GM12878 (cell line): Measurements from ENCODE around the gene SPOCD1. TPM values are rescaled to one million over a fixed set of nuclear protein-coding genes. Genes with fewer than 3 reads are reported as not detected.

Source experiments
- ATAC-seq: fragments of 200-7000 bp; cut with Tn5 transposase; 3 replicates; pipeline ENCODE4 v1.9.1; 2020; ENCODE audit warnings: mild to moderate bottlenecking, moderate library complexity
- BruUV-seq: library from RNA; stranded (reverse); fragments of 400-500 nt; replicated peaks from 2 replicates; lab custom pipeline; 2021; lab: Mats Ljungman, UMichigan
- CTCF ChIA-PET: fragments of 300-600 bp; sonication (Branson Sonifier 250); formaldehyde crosslinking; extraction: SDS; loops from one replicate; lab custom pipeline; 2021; ENCODE audit warnings: inconsistent platforms; lab: Yijun Ruan, JAX
- POLR2A ChIA-PET: fragments of 350-600 bp; formaldehyde crosslinking; extraction: SDS; loops from one replicate; lab custom pipeline; 2021; ENCODE audit warnings: inconsistent platforms; lab: Charles Lee
- RAD21 ChIA-PET: fragments of 300-600 bp; sonication (Branson Sonifier 250); formaldehyde crosslinking; loops from one replicate; lab custom pipeline; 2023; ENCODE audit warnings: antibody characterized with exemption; ENCODE audit not compliant: unreplicated experiment; lab: Charles Lee
- SMC1A ChIA-PET: fragments of 300-600 bp; sonication (Branson Sonifier 250); formaldehyde crosslinking; loops from one replicate; lab custom pipeline; 2023; ENCODE audit not compliant: unreplicated experiment, uncharacterized antibody; lab: Charles Lee
- DNase-seq: peaks from one replicate; pipeline ENCODE4 v3.0.0-alpha.2; 2011; ENCODE audit warnings: low read depth, low spot score
- FAIRE-seq: peaks from 3 replicates; lab custom pipeline; 2011; peaks lifted over from hg19 to GRCh38; lab: Jason Lieb, UNC
- H2AFZ ChIP-seq: 2 replicates; pipeline ENCODE4 v1.6.0; 2011; ENCODE audit warnings: low read depth, low read length, control low read depth; ENCODE audit not compliant: control insufficient read depth
- H3K27ac ChIP-seq: 2 replicates; pipeline ENCODE4 v1.5.1; 2011; ENCODE audit warnings: control low read depth; ENCODE audit not compliant: control insufficient read depth, insufficient read depth
- H3K27me3 ChIP-seq, 2 experiments: replicated peaks in 1 of 2; 2 replicates each; pipeline versions ENCODE4 v1.6.0 to v1.6.1; 2011; ENCODE audit warnings: low read length in 1 of 2; ENCODE audit not compliant: control insufficient read depth in 2 of 2, insufficient read depth in 2 of 2
- H3K36me3 ChIP-seq, 2 experiments: 2 replicates each; pipeline ENCODE4 v1.5.1; 2011; ENCODE audit warnings: low read length in 1 of 2; ENCODE audit not compliant: control insufficient read depth in 2 of 2, insufficient read depth in 2 of 2
- H3K4me1 ChIP-seq: 2 replicates; pipeline ENCODE4 v1.6.1; 2011; ENCODE audit warnings: mild to moderate bottlenecking, low read length, moderate library complexity, mixed read lengths; ENCODE audit not compliant: control insufficient read depth, insufficient read depth
- H3K4me2 ChIP-seq: 2 replicates; pipeline ENCODE4 v1.6.0; 2011; ENCODE audit warnings: control low read depth; ENCODE audit not compliant: control insufficient read depth, insufficient read depth
- H3K4me3 ChIP-seq: fragments of 200-600 bp; sonication (generic); 2 replicates; pipeline ENCODE4 v1.5.1; 2016
- H3K79me2 ChIP-seq: 2 replicates; pipeline ENCODE4 v1.6.0; 2011; ENCODE audit warnings: low read length; ENCODE audit not compliant: control insufficient read depth, insufficient read depth
- H3K9ac ChIP-seq: 2 replicates; pipeline ENCODE4 v1.8.0; 2011; ENCODE audit warnings: low read length, control low read depth, mixed read lengths; ENCODE audit not compliant: control insufficient read depth, insufficient read depth
- H3K9me3 ChIP-seq: replicated peaks from 3 replicates; pipeline ENCODE4 v1.5.1; 2011; ENCODE audit warnings: mild to moderate bottlenecking, low read length; ENCODE audit not compliant: control insufficient read depth, insufficient read depth
- H4K20me1 ChIP-seq: 2 replicates; pipeline ENCODE4 v1.6.0; 2011; ENCODE audit not compliant: control insufficient read depth, insufficient read depth
- BHLHE40 ChIP-seq, 2 experiments: fragments of 450-650 bp in 1 of 2; IDR thresholded peaks; 2 replicates each; pipeline ENCODE4 v1.6.1; 2011 to 2017; ENCODE audit warnings: low read depth in 2 of 2, borderline replicate concordance in 1 of 2, improper control_type of control experiment in 1 of 2, low read length in 1 of 2, mild to moderate bottlenecking in 1 of 2
- IKZF1 ChIP-seq: fragments of 450-650 bp; conservative IDR thresholded peaks from 2 replicates; pipeline ENCODE4 v1.6.1; 2017; ENCODE audit warnings: antibody characterized with exemption, mild to moderate bottlenecking
- IRF4 ChIP-seq: IDR thresholded peaks from 2 replicates; pipeline ENCODE4 v1.6.1; 2011; ENCODE audit warnings: low read depth, low read length
- PML ChIP-seq: IDR thresholded peaks from 2 replicates; pipeline ENCODE4 v1.6.1; 2012; ENCODE audit warnings: low read length, inconsistent platforms
- POU2F2 ChIP-seq: IDR thresholded peaks from 3 replicates; pipeline ENCODE4 v1.6.1; 2011; ENCODE audit warnings: low read depth, mild to moderate bottlenecking, low read length, borderline replicate concordance
- RAD21 ChIP-seq: IDR thresholded peaks from 2 replicates; pipeline ENCODE4 v1.6.1; 2011; ENCODE audit warnings: mild to moderate bottlenecking, low read depth, low read length, moderate library complexity; ENCODE audit not compliant: insufficient read depth
- RELA ChIP-seq: fragments of 450-650 bp; IDR thresholded peaks from 2 replicates; pipeline ENCODE4 v1.8.0; 2014; ENCODE audit warnings: borderline replicate concordance; ENCODE audit not compliant: partially characterized antibody
- SP1 ChIP-seq: IDR thresholded peaks from one replicate; pipeline ENCODE4 v1.6.1; 2011; ENCODE audit warnings: low read depth, low read length
- ZSCAN29 ChIP-seq: fragments of 450-650 bp; IDR thresholded peaks from 2 replicates; pipeline ENCODE4 v1.6.1; 2017; ENCODE audit warnings: mild to moderate bottlenecking, moderate library complexity
- in situ Hi-C: fragments of 300-500 bp; cut with MboI; formaldehyde crosslinking; loops from 9 replicates; pipeline ENCODE4 v1.14.3; 2018; ENCODE audit warnings: mixed read lengths
- intact Hi-C: fragments of 100-400 bp; cut with micrococcal nuclease; formaldehyde crosslinking; loops from one replicate; pipeline ENCODE4 v1.14.2; 2022; ENCODE audit not compliant: unreplicated experiment
- polyA plus RNA-seq, 11 experiments: library from polyadenylated mRNA; depleted of rRNA in 4 of 11; unstranded in 6 of 11; stranded (reverse) in 5 of 11; fragments of >200 nt; fragmentation: Nextera tagmentation in 4 of 11; fragmentation: Illumina TruSeq in 1 of 11; extraction: Ambion mirVana in 4 of 11; extraction: Trizol in 1 of 11; gene quantifications; 1 replicate in 1 of 11; 2 replicates in 10 of 11; pipeline versions ENCODE4 v1.2.1 to v1.2.3, GENCODE V29; 2011 to 2016; ENCODE audit warnings: inconsistent platforms in 2 of 11, missing spikeins in 2 of 11, low read depth in 1 of 11
- total RNA-seq, 4 experiments: library from RNA; depleted of rRNA in 3 of 4; stranded (reverse); fragments of >200 nt in 3 of 4; fragmentation: Illumina TruSeq in 1 of 4; extraction: Trizol in 1 of 4; gene quantifications; 2 replicates each; pipeline versions ENCODE4 v1.2.1 to v1.2.3, GENCODE V29; 2013 to 2021
- TF ChIP-seq, protein P1 (sequence below): fragments of 450-650 bp; IDR thresholded peaks from 2 replicates; pipeline ENCODE4 v1.6.1; 2017; ENCODE audit warnings: mild to moderate bottlenecking
- TF ChIP-seq, protein P2 (sequence below): fragments of 450-650 bp; IDR thresholded peaks from 2 replicates; pipeline ENCODE4 v1.6.1; 2017; ENCODE audit warnings: low read depth, mild to moderate bottlenecking, moderate library complexity
- TF ChIP-seq, protein P3 (sequence below): IDR thresholded peaks from 2 replicates; pipeline ENCODE4 v1.6.1; 2011; ENCODE audit warnings: low read depth, low read length, improper control_type of control experiment, borderline replicate concordance
- TF ChIP-seq, protein P4 (sequence below): fragments of 450-650 bp; IDR thresholded peaks from 2 replicates; pipeline ENCODE4 v1.6.1; 2017; ENCODE audit warnings: mild to moderate bottlenecking, moderate library complexity

Gene SPOCD1
- total and polyA plus RNA-seq, 10 of the 15 experiments (the other 5 are each of a cell fraction or from before 2014, with no cell fraction given) = 0.02 to 0.65 (median 0.13) TPM; not detected in 4

DNA sequence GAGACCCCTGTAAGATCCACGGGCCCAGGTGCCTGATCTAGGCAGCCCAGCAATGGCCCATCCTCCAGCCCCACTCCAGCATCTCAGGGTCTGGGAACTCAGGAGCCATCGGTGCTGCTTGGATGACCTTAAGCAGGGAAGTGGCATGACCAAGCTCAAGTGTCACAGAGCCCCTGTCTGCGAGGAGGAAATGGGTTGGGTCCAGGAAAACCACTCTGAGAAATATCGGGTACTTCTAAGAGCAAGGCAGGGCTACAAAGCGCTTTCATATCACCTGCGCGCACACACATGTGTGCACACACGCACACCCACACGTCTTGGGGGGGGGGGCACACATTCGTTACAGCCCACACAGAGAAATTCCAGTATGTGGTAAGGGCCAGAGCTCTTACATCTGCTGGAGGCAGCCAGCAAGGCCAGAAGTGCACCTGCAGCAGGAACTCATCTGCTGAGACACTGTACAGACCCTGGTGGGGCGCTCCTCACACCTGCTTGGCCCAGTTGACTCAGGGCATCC is 32.6 kb upstream of the SPOCD1 start (continued):
- TF ChIP-seq, protein P1, sequence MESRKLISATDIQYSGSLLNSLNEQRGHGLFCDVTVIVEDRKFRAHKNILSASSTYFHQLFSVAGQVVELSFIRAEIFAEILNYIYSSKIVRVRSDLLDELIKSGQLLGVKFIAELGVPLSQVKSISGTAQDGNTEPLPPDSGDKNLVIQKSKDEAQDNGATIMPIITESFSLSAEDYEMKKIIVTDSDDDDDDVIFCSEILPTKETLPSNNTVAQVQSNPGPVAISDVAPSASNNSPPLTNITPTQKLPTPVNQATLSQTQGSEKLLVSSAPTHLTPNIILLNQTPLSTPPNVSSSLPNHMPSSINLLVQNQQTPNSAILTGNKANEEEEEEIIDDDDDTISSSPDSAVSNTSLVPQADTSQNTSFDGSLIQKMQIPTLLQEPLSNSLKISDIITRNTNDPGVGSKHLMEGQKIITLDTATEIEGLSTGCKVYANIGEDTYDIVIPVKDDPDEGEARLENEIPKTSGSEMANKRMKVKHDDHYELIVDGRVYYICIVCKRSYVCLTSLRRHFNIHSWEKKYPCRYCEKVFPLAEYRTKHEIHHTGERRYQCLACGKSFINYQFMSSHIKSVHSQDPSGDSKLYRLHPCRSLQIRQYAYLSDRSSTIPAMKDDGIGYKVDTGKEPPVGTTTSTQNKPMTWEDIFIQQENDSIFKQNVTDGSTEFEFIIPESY = no peak
- TF ChIP-seq, protein P2, sequence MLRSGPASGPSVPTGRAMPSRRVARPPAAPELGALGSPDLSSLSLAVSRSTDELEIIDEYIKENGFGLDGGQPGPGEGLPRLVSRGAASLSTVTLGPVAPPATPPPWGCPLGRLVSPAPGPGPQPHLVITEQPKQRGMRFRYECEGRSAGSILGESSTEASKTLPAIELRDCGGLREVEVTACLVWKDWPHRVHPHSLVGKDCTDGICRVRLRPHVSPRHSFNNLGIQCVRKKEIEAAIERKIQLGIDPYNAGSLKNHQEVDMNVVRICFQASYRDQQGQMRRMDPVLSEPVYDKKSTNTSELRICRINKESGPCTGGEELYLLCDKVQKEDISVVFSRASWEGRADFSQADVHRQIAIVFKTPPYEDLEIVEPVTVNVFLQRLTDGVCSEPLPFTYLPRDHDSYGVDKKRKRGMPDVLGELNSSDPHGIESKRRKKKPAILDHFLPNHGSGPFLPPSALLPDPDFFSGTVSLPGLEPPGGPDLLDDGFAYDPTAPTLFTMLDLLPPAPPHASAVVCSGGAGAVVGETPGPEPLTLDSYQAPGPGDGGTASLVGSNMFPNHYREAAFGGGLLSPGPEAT = no peak
- no peak for TF ChIP-seq IKZF1
- TF ChIP-seq RELA = no peak
- TF ChIP-seq IRF4 = no peak

DNA sequence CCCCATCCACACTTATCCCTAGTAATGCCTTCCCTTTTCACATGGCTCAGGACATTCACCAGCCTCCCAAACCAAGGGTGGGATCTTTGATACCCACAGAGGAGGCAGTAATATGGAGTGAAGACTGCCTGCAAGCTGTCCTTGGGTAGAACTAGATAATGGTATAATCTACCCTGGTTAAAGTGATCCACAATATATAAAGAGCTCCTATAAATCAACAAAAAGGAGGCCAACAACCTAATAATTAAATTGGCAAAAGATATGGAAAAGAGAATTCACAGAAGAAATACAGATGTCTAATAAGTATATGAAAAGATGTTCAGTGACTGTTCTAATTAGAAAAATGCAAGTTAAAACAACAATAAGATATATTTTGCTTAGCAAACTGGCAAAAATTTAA is 30.7 kb upstream of the SPOCD1 start:
- Histone ChIP-seq H3K4me1 (peaks cover 8% of the 10 kb centered on the region), H3K27me3 (no peaks in the 10 kb centered on the region), H3K36me3 (no peaks in the 10 kb centered on the region), H3K9me3 (no peaks in the 10 kb centered on the region; the same call in 2 of the 3 replicates), H3K79me2 (no peaks in the 10 kb centered on the region), H3K9ac (no peak overlapping the region), H2AFZ (no peak overlapping the region), H3K27ac (no peak overlapping the region), H4K20me1 (no peaks in the 10 kb centered on the region), H3K4me3 (no peak overlapping the region), H3K4me2 (no peak overlapping the region)
- DNase-seq = no peak
- BruUV-seq = no TSS peak
- ChIA-PET SMC1A (no interaction called here), RAD21 (no interaction called here), POLR2A (no interaction called here), CTCF (interaction anchor here (1.1 kb wide), 1 partner anchor 10 kb away, joined by 3 read pairs; no protein-coding TSS in a partner anchor)
- in situ Hi-C loops = no loop called here
- no peak for ATAC-seq
- no peak for FAIRE-seq
- intact Hi-C loops = no loop called here
- TF ChIP-seq, protein P3, sequence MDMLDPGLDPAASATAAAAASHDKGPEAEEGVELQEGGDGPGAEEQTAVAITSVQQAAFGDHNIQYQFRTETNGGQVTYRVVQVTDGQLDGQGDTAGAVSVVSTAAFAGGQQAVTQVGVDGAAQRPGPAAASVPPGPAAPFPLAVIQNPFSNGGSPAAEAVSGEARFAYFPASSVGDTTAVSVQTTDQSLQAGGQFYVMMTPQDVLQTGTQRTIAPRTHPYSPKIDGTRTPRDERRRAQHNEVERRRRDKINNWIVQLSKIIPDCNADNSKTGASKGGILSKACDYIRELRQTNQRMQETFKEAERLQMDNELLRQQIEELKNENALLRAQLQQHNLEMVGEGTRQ = no peak
- TF ChIP-seq PML (no peak), POU2F2 (no peak), RAD21 (no peak), SP1 (no peak), ZSCAN29 (no peak), BHLHE40 (IDR thresholded peaks at IDR 0.05; ENCODE audit: borderline replicate concordance in 1 of 2, low read depth in 2 of 2, low read length in 1 of 2) (no peak)
- TF ChIP-seq, protein P2 = no peak
- TF ChIP-seq, protein P4, sequence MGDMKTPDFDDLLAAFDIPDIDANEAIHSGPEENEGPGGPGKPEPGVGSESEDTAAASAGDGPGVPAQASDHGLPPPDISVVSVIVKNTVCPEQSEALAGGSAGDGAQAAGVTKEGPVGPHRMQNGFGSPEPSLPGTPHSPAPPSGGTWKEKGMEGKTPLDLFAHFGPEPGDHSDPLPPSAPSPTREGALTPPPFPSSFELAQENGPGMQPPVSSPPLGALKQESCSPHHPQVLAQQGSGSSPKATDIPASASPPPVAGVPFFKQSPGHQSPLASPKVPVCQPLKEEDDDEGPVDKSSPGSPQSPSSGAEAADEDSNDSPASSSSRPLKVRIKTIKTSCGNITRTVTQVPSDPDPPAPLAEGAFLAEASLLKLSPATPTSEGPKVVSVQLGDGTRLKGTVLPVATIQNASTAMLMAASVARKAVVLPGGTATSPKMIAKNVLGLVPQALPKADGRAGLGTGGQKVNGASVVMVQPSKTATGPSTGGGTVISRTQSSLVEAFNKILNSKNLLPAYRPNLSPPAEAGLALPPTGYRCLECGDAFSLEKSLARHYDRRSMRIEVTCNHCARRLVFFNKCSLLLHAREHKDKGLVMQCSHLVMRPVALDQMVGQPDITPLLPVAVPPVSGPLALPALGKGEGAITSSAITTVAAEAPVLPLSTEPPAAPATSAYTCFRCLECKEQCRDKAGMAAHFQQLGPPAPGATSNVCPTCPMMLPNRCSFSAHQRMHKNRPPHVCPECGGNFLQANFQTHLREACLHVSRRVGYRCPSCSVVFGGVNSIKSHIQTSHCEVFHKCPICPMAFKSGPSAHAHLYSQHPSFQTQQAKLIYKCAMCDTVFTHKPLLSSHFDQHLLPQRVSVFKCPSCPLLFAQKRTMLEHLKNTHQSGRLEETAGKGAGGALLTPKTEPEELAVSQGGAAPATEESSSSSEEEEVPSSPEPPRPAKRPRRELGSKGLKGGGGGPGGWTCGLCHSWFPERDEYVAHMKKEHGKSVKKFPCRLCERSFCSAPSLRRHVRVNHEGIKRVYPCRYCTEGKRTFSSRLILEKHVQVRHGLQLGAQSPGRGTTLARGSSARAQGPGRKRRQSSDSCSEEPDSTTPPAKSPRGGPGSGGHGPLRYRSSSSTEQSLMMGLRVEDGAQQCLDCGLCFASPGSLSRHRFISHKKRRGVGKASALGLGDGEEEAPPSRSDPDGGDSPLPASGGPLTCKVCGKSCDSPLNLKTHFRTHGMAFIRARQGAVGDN = no peak
